ENCODE results near the gene SEH1L.
"Not testable (repeated sequence)": the region's sequence is repeated elsewhere in the genome, so short reads cannot be mapped to it uniquely, and the experiment has no call there.

SEH1L gene

GRCh38 chr18:12944709-12945108 lies 3.1 kb upstream of the SEH1L start:
- no peak for DNase-seq

GRCh38 chr18:12946549-12947284 lies 1.1 kb upstream of the SEH1L start:
- peak; percentile 88 for DNase-seq

GRCh38 chr18:12948050-12948804 lies 416 bp downstream of the SEH1L start:
- peak; percentile 94 for DNase-seq

GRCh38 chr18:12958478-12958877 lies 10.7 kb downstream of the SEH1L start:
- DNase-seq: no peak

GRCh38 chr18:12960395-12960794 lies 12.6 kb downstream of the SEH1L start:
- no peak for DNase-seq

- peak; percentile 75 for DNase-seq
Measured at GRCh38 chr18:12960853-12961397, 13.1 kb downstream of the SEH1L start.

GRCh38 chr18:12963069-12963468 lies 15.3 kb downstream of the SEH1L start:
- no peak for DNase-seq

GRCh38 chr18:12968115-12968514 lies 20.3 kb downstream of the SEH1L start:
- no peak for DNase-seq

- DNase-seq: no peak
Measured at GRCh38 chr18:12968619-12969018, 20.8 kb downstream of the SEH1L start.

GRCh38 chr18:12973562-12974213 lies 25.9 kb downstream of the SEH1L start:
- DNase-seq: peak; percentile 26

- DNase-seq: no peak
Measured at GRCh38 chr18:12975488-12975887, 27.7 kb downstream of the SEH1L start.

- DNase-seq: no peak
Measured at GRCh38 chr18:12976305-12976704, 28.5 kb downstream of the SEH1L start.

- DNase-seq: not testable (repeated sequence)
Measured at GRCh38 chr18:12980065-12980464, 32.3 kb downstream of the SEH1L start.

- no peak for DNase-seq
Measured at GRCh38 chr18:12989397-12990122, 41.7 kb downstream of the SEH1L start.

- peak; percentile 33 for DNase-seq
Measured at GRCh38 chr18:12990123-12990475, 42.3 kb downstream of the SEH1L start.

- peak; percentile 53 for DNase-seq
Measured at GRCh38 chr18:12990641-12990966, 42.8 kb downstream of the SEH1L start.

GRCh38 chr18:12990967-12991820 lies 43.4 kb downstream of the SEH1L start, which contains the start of gene CEP192:
Gene CEP192, plus strand, starts transcription at chr18:12991362. Its CDS starts 8,063 bp downstream, at chr18:12999425.
- DNase-seq: peak; percentile 98

- DNase-seq: no peak
Measured at GRCh38 chr18:12991821-12992179, 44.0 kb downstream of the SEH1L start.

GRCh38 chr18:12993439-12993838 lies 45.6 kb downstream of the SEH1L start:
- DNase-seq: no peak

- no peak for DNase-seq
Measured at GRCh38 chr18:12995424-12995823, 47.6 kb downstream of the SEH1L start.

GRCh38 chr18:12995952-12996477 lies 48.2 kb downstream of the SEH1L start:
- DNase-seq: no peak
